ENCODE results near the gene NEU2. TPM values are rescaled to one million over a fixed set of nuclear protein-coding genes. Genes with fewer than 3 reads are reported as not detected.

The NEU2 gene
- total RNA-seq, 4 donors from 2014 or later, result not detected

DNA sequence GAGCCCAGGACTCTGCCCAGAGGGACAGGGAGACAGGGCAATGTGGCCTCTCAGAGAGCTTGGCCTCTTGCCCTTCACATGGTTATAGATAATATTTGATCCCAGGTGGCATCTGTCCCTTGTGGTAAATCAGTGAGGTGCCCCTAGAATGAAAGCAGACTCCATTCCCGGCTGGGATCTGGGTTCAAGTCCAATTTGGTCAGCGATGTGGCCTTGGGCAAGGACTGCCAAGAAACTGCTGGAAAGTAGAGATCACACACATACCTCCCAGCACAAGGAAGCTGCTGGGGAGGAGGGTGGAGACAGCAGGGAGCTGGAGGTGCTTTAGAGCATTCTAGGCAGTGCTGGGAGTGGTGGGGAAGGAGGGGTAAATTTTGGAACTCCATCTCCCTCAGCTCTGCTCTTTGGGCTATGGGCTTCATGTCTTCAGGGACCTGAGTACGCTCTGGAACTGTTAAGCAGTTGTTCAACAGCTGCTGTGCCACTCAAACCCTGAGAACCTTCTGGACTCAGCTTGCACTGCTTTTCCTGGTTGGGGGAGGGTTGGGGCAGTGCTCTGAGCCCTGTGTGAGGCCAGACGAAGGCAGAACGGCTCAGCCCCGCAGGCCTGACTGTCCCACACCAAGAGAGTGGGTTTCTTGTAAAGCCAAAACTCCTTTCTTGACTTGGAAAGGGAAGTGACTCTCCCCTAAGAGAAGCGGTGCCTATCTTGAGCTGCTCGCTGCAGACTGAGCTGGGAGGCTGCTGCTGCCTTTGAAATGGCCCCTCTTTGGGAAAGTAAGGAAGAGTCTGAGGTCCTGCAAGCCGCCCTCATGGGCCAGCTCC, 50.7 kb downstream of the NEU2 start:
- DNase-seq (ENCODE audit: extremely low spot score), result no peak
- intact Hi-C loops (cut with DNase I), result no loop called here
- no peak overlapping the region for H3K4me3 ChIP-seq
- no peak for TF ChIP-seq POLR2A (IDR thresholded peaks at IDR 0.05; ENCODE audit: low read depth)
- TF ChIP-seq, protein P1, sequence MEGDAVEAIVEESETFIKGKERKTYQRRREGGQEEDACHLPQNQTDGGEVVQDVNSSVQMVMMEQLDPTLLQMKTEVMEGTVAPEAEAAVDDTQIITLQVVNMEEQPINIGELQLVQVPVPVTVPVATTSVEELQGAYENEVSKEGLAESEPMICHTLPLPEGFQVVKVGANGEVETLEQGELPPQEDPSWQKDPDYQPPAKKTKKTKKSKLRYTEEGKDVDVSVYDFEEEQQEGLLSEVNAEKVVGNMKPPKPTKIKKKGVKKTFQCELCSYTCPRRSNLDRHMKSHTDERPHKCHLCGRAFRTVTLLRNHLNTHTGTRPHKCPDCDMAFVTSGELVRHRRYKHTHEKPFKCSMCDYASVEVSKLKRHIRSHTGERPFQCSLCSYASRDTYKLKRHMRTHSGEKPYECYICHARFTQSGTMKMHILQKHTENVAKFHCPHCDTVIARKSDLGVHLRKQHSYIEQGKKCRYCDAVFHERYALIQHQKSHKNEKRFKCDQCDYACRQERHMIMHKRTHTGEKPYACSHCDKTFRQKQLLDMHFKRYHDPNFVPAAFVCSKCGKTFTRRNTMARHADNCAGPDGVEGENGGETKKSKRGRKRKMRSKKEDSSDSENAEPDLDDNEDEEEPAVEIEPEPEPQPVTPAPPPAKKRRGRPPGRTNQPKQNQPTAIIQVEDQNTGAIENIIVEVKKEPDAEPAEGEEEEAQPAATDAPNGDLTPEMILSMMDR (IDR thresholded peaks at IDR 0.05), result no peak
- no peak for TF ChIP-seq POLR2AphosphoS5 (IDR thresholded peaks at IDR 0.05)
- TF ChIP-seq EP300 (IDR thresholded peaks at IDR 0.05), result no peak
- H3K27ac ChIP-seq (replicated peaks in 1 of 4), result peak overlapping the region; percentile 50 to 75 (median 71)
- H3K27me3 ChIP-seq, result peaks cover 0 to 9% (median 0%) of the 10 kb centered on the region in 4 donors
- no peaks in the 10 kb centered on the region for H3K9me3 ChIP-seq
- H3K36me3 ChIP-seq, result no peaks in the 10 kb centered on the region
- H3K4me1 ChIP-seq, result peaks cover 0 to 57% (median 35%) of the 10 kb centered on the region in 4 donors
- WGBS, result 73% methylated on average over 7 of the region's 9 CpGs

DNA sequence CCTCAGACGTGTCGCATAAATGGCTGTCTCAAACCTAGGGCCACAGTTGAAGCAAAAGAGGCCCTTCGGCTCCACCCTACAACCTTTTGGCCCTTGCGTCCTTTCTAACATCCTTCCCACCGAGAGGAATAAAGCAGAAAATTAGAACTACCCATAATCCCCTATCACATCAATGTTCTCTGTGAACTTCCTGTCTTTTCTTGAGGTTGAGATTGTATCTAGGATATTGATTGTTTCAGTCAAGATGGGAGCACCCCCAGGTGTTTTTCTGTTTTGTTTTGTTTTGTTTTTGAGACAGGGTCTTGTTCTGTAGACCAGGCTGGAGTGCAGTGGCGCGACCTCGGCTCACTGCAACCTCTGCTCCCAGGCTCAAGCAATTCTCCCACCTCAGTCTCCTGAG, 51.3 kb downstream of the NEU2 start:
- TF ChIP-seq EP300 (IDR thresholded peaks at IDR 0.05), result no peak
- TF ChIP-seq, protein P1 (IDR thresholded peaks at IDR 0.05), result no peak
- TF ChIP-seq POLR2A (IDR thresholded peaks at IDR 0.05; ENCODE audit: low read depth), result no peak
- no peak for TF ChIP-seq POLR2AphosphoS5 (IDR thresholded peaks at IDR 0.05)
- no peaks in the 10 kb centered on the region for H3K9me3 ChIP-seq
- H3K4me1 ChIP-seq, result peaks cover 0 to 57% (median 35%) of the 10 kb centered on the region in 4 donors
- intact Hi-C loops (cut with DNase I), result no loop called here
- peaks cover 0 to 9% (median 0%) of the 10 kb centered on the region in 4 donors for H3K27me3 ChIP-seq
- H3K27ac ChIP-seq (replicated peaks in 1 of 4), result peak overlapping the region; percentile 50 to 75 (median 71)
- H3K36me3 ChIP-seq, result no peaks in the 10 kb centered on the region
- no peak for DNase-seq (ENCODE audit: extremely low spot score)
- H3K4me3 ChIP-seq, result no peak overlapping the region
- WGBS, result 79% methylated on average over 8 of the region's 8 CpGs

DNA sequence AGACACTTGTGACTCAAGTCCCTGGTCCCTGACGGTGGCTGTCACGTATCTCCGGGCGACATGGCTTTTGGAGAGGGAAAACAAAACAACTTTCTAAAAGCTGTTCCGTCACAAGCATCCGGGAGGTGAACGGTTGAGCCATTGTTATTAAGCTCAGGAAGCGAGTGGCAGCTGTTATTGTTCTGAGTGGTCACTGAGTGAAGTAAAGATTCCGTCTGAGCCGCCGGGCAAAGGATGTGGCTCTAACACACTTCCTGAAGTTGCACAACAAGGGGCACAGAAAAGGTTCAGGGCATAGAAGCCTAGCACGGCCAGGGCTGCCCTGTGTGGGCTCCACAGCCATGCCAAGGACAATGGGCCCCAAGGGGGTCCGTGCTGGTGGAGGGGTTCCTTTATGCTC, 52.0 kb downstream of the NEU2 start:
- DNase-seq (ENCODE audit: extremely low spot score), result no peak
- Histone ChIP-seq H3K27me3 (peaks cover 0 to 9% (median 0%) of the 10 kb centered on the region in 4 donors), H3K4me1 (peaks cover 0 to 54% (median 34%) of the 10 kb centered on the region in 4 donors), H3K9me3 (no peaks in the 10 kb centered on the region), H3K27ac (replicated peaks in 1 of 4) (peak overlapping the region; percentile 50 to 75 (median 71)), H3K4me3 (no peak overlapping the region), H3K36me3 (no peaks in the 10 kb centered on the region)
- intact Hi-C loops (cut with DNase I), result no loop called here
- 53% methylated on average over 13 of the region's 13 CpGs for WGBS
- no peak for TF ChIP-seq EP300 (IDR thresholded peaks at IDR 0.05)
- peak; percentile 53 to 64 for TF ChIP-seq POLR2AphosphoS5 (IDR thresholded peaks at IDR 0.05)

Other genes starting within 250 kb of the NEU2 start
- gene SNORC, start 162.4 kb upstream of the NEU2 start, total RNA-seq, result 1 to 10 TPM in 2 of 4 donors, under 1 TPM in 2; 0.45 to 2.5 (median 1.4) TPM
- gene NGEF, start 19.4 kb upstream of the NEU2 start, total RNA-seq, result under 1 TPM in 3 of 4 donors, not detected in 1; 0.33 to 0.98 (median 0.52) TPM
- gene INPP5D, start 27.7 kb downstream of the NEU2 start, total RNA-seq, result 10 to 100 TPM in 3 of 4 donors, 1 to 10 TPM in 1; 8.0 to 12.5 (median 11.9) TPM
- 10 to 100 TPM; 24.7 to 40.3 (median 30.2) TPM for gene ATG16L1, start 219.0 kb downstream of the NEU2 start, total RNA-seq